GM12864 (cell line): Measurements from ENCODE around the gene HYAL1.

Experiments used
- DNase-seq: peaks from one replicate; pipeline ENCODE4 v3.0.0-alpha.2; 2011; ENCODE audit warnings: low read depth
- H3K4me3 ChIP-seq: 2 replicates; pipeline ENCODE4 v1.5.1; 2011; ENCODE audit warnings: mild to moderate bottlenecking, low read depth, low read length, control low read depth
- CTCF ChIP-seq: IDR thresholded peaks from 2 replicates; pipeline ENCODE4 v1.5.1; 2011; ENCODE audit warnings: low read depth, mild to moderate bottlenecking, moderate library complexity, low read length, control low read depth, inconsistent platforms; ENCODE audit errors: missing control alignments

The HYAL1 gene

GRCh38 chr3:50270422-50271224 is 32.8 kb downstream of the HYAL1 start:
- H3K4me3 ChIP-seq, result no peak overlapping the region
- no peak for DNase-seq
- no peak for TF ChIP-seq CTCF

- no peak for TF ChIP-seq CTCF
- no peak for DNase-seq
- no peak overlapping the region for H3K4me3 ChIP-seq
Measured at GRCh38 chr3:50269977-50270413, 33.4 kb downstream of the HYAL1 start.

- TF ChIP-seq CTCF, result no peak
- no peak for DNase-seq
- no peak overlapping the region for H3K4me3 ChIP-seq
Measured at GRCh38 chr3:50269460-50269859, 33.9 kb downstream of the HYAL1 start.

- no peak for TF ChIP-seq CTCF
- no peak for DNase-seq
- H3K4me3 ChIP-seq, result no peak within 1 kb of the TSS
Measured at GRCh38 chr3:50268703-50269451, 34.5 kb downstream of the HYAL1 start, which contains the start of gene SEMA3B. Gene SEMA3B, plus strand, starts transcription at chr3:50269147. Its CDS starts 94 bp downstream, at chr3:50269241.

GRCh38 chr3:50268276-50268675 is 35.1 kb downstream of the HYAL1 start:
- no peak for TF ChIP-seq CTCF
- H3K4me3 ChIP-seq, result no peak overlapping the region
- no peak for DNase-seq

GRCh38 chr3:50267280-50267913 is 36.0 kb downstream of the HYAL1 start:
- no peak for DNase-seq
- H3K4me3 ChIP-seq, result no peak overlapping the region
- TF ChIP-seq CTCF, result no peak
